Activated CD8-positive, alpha-beta memory T cell treated with anti-CD3 and anti-CD28 coated beads, Interleukin-2, amount 50 U/mL, for 4 hours (primary cell): ENCODE measurements around the gene OXCT2.
"Not testable (repeated sequence)": the region's sequence is repeated elsewhere in the genome, so short reads cannot be mapped to it uniquely, and the experiment has no call there.

Source experiments
- DNase-seq: peaks from one replicate; pipeline ENCODE4 v3.0.0-alpha.2; 2020

OXCT2 gene

GRCh38 chr1:39787108-39787375 is 15.9 kb upstream of the OXCT2 start:
- not testable (repeated sequence) for DNase-seq

DNA sequence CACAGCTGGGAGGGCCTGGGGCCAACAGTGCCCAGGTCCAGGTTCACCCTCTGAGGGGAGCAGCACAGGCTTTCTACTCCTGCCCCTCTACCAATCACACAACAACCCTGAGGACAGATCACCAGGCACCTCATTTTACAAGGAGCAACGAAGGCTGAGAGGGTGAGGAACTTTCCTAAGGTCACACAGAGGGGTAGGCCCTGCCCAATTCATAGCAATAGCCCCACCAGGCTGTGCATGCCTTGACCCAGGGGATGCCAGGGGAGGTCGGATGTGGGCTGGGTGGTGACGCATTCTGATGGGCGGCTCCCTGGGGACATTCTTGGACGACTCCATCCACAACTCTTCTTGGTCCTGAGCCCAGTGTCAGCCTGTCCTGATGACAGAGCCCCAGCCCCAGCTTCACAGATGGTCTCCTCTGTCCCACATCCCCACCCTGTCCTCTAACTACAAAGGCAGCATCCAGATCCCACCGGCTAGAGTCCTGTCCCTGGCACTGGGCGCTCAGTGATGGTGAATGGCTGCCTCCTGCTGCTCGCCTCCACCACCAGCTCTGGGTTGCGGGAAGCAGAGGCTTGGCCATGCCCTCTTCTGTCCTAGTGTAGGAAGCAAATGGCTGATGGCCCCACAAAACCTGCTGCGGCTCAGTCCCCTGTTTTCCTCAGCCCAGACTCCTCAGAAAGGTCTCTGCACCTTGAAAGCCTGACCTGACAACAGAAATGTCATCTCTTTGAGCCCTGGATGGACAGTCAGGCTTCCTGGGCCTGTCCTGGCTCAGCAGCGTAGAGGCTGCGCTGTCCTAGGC is 15.4 kb upstream of the OXCT2 start:
- not testable (repeated sequence) for DNase-seq

GRCh38 chr1:39782685-39783084 is 11.5 kb upstream of the OXCT2 start:
- not testable (repeated sequence) for DNase-seq

DNA sequence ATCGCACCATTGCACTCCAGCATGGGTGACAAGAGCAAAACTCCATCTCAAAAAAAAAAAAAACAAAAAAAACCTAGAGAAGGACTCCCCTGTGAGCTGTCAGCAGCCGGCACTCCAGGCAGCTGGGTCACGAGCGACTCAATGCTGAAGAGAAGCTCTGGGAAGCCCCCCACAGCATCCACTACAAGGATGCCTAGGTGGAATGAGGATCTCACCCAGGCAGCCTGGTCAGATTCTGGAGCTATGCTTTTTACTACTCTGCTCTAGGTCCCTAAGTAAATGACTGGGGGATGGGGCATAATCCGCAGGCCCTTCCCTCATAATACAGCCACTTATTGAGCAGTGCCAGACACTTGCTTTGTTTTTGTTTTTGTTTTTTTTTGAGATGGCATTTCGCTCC is 11.0 kb upstream of the OXCT2 start:
- no peak for DNase-seq

DNA sequence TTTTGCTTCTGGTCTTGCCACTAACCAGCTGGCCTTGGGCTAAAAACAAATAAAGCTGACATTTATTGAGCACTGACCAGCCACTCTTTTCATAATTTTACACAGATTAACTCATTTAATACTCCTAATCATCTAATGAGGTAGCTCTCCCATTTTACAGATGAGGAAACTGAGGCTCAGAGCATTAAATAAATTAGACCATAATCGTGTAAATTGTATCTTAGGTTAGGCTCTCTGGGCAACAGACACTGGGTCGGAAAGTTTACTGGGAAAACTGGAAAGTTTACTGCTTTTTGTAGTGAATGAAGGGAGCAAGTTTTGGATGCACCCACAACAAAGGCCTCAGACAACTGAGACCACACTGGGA is 10.2 kb upstream of the OXCT2 start:
- DNase-seq, result no peak

DNA sequence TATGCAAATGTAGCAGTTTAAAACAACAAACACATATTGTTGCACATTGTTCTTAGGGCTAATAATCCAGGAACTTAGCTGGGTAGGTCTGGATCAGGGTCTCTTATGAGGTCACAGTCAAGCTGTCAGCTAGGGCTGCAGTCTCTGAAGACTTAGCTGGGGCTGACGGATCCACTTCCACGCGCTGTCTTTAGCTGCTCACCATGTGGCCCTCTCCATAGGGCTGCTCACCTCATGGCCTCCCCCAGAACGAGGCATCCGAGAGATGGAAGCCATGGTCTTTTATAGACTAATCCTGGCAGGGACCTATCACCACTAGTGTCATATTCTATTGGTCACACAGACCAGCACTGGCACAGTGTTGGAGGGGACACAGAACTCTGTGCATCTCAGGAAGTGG is 8.7 kb upstream of the OXCT2 start:
- no peak for DNase-seq

- no peak for DNase-seq
These were observed 8.0 kb upstream of the OXCT2 start for GRCh38 chr1:39779137-39779536.

DNA sequence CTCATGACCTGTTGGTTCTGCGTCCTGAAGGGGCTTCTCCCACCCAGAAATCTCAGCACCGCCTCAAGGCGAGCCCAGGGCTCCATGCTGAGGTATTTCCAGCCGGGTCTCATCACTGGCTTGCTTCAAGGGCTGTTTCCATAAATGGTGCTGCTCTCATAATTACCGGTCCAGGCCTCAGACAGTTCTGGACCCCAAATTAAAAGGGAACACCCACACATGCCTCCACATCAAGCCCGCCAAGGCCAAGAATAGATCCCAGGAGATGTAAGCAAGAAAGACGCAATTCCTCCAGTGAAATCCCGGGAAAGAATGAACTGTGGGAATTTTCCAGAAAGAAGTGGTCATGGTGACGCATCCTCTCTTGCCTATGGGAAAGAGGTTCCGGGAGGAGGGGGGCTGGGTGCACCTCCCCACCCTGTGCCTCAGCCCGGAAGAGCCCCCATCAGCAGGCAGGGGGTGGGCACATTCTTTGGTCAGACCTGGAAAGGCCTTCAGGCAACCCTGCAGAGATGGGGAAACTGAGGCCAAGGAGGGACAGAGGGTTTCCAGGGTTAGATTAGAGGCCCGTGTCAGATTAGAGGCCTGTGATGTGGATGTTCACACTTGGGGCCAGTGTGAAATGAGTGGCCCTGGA is 7.4 kb upstream of the OXCT2 start:
- not testable (repeated sequence) for DNase-seq

GRCh38 chr1:39777896-39778295 is 6.7 kb upstream of the OXCT2 start:
- not testable (repeated sequence) for DNase-seq

GRCh38 chr1:39777306-39777705 is 6.2 kb upstream of the OXCT2 start:
- no peak for DNase-seq

- no peak for DNase-seq
These were observed 5.7 kb upstream of the OXCT2 start for GRCh38 chr1:39776886-39777285.

DNA sequence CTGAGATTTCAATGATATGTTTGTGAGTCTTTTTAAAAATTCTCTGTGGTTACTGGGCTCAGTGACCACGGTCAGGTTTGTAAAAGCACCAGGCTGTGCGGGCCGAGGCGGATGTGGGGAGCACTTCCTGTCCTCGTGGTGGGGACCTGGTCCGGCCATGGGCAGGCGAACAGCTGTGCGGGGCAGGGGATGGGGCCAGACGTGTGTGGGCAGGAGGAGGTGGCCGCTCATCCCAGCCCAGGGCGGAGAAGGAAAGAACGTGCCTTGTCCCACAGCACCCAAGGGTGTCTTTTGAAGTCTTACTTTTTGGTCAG is 5.2 kb upstream of the OXCT2 start:
- no peak for DNase-seq

DNA sequence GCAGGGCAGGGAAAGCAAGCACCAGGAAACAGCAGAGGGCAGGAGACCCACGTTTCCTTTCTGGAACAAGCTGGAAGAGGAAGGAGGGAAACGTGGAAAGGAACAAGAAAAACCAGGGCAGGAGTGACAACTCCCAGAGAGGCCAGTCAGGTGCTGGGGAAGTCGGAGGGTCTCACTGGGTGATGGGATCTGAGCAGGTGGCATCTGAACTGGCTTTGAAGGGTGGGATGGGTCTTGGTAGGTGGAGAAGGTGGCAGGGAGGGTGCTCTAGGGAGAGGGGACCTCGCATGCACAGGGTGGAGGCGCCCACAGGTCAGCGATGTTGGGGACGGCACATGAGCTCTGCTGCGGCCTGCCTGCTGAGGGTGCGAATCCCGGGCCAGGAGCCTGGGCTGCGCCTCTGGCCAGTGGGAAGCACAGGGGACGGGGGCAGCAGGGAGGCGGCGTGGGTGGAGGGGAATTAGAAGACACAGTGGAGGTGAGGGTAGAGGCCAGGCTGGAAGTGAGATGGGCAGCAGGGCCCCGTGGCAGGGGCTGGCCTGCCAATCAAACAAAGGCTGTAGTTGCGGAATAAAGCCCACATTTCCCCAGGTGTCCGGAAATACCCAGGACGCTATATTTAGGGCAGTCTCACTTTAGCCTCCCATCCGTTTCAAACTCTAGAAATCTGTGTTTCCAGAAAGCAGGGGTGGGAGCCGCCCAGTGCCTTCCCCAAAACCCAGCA is 4.7 kb upstream of the OXCT2 start:
- not testable (repeated sequence) for DNase-seq

DNA sequence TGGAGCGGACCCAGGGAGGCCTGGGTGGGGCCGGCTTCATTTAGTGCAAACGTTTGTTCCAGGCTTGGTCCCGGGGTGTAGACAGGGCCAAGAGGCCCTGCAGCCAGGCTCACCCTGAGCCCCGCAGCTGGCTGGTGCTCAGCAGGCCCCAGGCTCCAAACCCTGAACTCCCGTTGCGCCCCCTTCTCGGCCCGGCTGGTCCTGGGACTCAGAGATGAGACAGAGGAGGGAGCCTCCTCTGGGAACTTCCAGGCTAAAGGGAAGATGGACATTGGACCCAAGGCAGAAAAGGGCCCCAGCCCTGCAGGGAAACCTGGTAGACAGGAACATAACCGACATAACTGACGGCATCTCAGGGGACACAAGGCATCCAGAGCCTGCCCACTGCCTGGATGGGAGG is 4.0 kb upstream of the OXCT2 start:
- not testable (repeated sequence) for DNase-seq

GRCh38 chr1:39773369-39773979 is 2.3 kb upstream of the OXCT2 start:
- DNase-seq, result not testable (repeated sequence)

- DNase-seq, result not testable (repeated sequence)
These were observed 787 bp downstream of the OXCT2 start for GRCh38 chr1:39770100-39771021.

- not testable (repeated sequence) for DNase-seq
These were observed 1.6 kb downstream of the OXCT2 start for GRCh38 chr1:39769502-39769901.

GRCh38 chr1:39766466-39766865 is 4.7 kb downstream of the OXCT2 start:
- not testable (repeated sequence) for DNase-seq

GRCh38 chr1:39764512-39764911 is 6.6 kb downstream of the OXCT2 start:
- not testable (repeated sequence) for DNase-seq

DNA sequence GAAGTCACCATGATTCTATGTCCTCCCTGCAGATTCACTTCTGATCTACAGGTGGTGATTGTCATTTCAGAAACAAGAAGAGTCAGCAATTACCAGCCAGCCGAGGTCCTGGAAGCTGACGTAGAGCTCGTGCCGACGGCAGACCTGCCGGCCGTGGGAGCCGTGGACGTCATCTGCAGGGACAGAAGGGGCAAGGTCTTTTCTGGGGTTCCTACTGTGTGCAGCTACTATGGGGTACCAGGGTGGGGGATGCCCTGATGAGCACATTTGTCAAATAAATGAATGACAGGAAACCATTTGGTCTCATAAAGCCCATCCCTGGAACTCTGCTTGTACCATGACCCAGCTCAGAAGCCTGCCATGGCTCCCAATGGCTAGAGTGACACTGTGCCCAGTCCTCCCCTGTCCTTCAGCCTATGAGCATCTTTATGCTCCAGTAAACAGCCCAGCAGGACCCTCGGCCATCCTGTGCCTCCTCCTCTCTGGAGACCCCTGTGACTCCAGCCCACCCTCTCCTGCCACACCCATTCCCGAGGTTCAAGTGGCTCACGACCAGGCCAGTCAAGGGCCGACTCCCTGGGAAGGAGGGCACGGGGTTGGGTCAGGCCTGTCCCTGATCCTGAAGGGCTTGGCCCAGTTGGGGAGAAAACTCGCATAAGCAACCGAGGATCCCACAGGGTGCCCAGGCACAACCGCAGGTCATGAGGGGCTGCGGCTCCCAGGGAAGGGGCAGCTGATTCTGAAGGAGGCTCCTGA is 7.4 kb downstream of the OXCT2 start:
- not testable (repeated sequence) for DNase-seq

DNA sequence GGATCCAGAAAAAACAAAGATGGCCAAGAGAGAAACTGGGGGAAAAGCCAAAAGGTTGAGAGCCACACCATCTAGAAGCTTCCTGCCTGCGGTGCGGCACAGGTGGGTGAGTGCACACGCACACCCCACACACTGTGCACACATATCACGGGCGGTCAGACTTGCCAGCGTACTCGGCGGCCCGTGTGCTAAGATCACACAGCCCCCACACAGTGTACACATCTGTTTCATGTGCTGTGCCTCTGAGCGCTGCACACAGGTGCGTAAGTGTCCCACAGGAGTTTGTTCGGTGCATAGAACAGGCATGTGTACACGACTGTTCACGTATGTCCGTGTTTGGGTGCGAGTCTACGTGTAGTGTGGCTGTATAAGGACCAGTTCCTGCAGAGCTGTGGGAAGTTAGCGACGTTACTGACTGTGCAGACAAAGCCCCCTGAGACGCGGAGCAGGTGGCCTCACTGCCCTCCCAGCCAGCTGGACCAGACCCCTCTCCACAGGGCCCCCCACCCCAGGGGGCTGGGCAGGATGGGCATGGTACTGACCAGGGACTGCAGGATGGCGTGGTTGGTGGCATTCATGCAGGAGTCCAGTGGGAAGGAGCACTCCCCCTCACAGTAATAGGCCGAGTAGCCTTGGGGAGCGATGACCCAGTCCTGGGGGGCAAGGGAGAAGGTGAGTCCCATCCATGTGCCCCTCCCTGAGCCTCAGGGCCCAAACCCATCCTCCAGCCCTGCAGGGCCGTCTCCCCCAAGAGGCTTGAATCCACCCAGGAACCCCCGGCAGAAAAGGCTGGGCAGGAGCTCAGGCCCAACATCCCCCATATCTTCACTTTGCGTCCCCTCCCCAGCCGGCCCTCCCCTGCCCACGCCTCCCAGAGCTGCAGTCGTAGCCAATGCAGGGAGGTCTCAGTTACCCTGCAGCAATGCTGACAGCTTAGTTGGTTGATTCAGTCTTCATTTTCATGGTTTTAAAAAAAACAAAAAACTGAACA is 8.3 kb downstream of the OXCT2 start:
- no peak for DNase-seq
